Measurements from ENCODE around the gene MIGA2.

- TF ChIP-seq CTCF (IDR thresholded peaks at IDR 0.05) (no peak), EZH2 (IDR thresholded peaks at IDR 0.05; ENCODE audit: borderline replicate concordance, insufficient read depth, low read depth, low read length, poor library complexity, severe bottlenecking) (no peak)
These were observed 45.0 kb downstream of the MIGA2 start for GRCh38 chr9:129081388-129081904.

All from B cell (primary cell).